ENCODE results near the gene HIPK2.

GRCh38 chr7:139731802-139732470, 45.9 kb downstream of the HIPK2 start:
- no peak for TF ChIP-seq CTCF (conservative IDR thresholded peaks at IDR 0.05; ENCODE audit: low read length)
- no peak for TF ChIP-seq EZH2phosphoT487 (IDR thresholded peaks at IDR 0.05; ENCODE audit: borderline replicate concordance)
